GM21737 (cell line): ENCODE data around the gene PLPP7.
"Not testable (repeated sequence)": the region's sequence is repeated elsewhere in the genome, so short reads cannot be mapped to it uniquely, and the experiment has no call there.

ENCODE experiments used
- ATAC-seq: cut with Tn5 transposase; IDR thresholded peaks from one replicate; pipeline ENCODE4 v1.9.1; 2021; ENCODE audit warnings: mild to moderate bottlenecking, moderate library complexity; ENCODE audit not compliant: unreplicated experiment

Gene PLPP7

GRCh38 chr9:131324736-131325679 lies 35.5 kb downstream of the PLPP7 start:
- ATAC-seq: no peak

DNA sequence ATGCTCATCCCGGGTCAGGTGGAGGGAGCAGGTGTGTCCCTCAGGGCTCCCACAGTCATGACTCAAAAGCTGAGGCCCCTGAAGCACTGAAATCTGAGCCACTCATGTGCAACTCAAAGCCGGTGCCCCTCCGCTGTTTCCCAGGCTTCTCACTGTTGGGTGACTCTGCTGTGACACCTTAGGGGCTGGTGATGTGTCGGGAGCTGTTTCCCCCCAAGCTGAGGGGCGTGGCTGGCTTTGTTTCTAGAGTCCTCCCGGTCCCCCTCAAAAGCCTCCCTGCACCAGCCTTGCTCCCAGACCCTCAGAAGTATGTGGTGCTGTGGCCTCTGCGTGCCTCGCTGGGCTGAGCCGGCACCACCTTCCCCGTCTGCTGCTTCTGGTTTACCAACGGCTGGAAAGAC lies 39.7 kb downstream of the PLPP7 start:
- no peak for ATAC-seq

DNA sequence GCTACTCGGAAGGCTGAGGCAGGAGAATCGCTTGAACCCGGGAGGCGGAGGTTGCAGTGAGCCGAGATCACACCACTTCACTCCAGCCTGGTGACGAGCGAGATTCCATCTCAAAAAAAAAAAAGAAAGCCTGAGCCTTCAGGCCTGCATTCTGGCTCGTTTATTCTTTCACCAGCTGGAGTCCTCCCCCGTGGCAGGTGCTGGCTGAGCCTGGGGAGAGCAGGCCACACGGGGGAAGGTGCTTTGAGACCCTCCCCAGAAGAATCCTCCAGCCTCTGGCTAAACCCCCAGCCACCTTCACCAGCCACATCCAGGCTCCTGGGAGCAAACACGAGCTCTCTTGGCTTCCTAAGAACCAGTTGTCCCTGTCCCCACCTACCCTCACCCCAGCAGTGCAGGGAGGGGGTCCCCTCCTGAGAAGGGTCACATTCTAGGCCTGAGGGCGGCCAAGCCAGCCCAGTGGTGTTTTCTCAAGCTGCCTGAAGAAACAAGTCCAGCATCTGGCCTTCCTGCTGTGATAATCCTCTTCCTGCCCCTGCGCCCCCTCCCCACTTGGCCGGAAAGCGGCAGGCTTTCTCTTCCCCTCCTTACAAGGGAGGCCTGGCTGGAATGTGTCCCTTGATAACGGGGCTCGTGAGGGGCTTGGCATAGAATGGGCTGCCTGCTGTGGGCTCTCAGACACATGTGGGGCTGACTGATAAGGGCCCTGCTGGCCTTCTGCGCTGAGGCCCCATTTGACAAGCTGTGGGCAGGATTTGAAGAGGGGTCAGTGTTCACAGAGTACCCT lies 41.5 kb downstream of the PLPP7 start:
- no peak for ATAC-seq

DNA sequence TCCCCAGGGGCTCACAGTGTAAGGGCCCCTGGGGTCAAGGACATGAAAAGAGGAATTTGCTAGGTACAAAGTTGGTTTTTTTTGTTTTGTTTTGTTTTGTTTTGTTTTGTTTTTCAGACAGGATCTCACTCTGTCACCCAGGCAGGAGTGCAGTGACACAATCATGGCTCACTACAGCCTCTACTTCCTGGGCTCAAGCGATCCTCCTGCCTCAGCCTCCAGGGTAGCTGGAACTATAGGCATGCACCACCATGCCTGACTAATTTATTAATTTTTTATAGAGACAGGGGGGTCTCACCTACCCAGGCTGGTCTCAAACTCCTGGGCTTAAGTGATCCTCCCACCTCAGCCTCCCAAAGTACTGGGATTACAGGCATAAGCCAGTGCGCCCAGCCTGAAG lies 42.5 kb downstream of the PLPP7 start:
- ATAC-seq: not testable (repeated sequence)

- ATAC-seq: no peak
Measured at GRCh38 chr9:131333771-131334628, 44.5 kb downstream of the PLPP7 start.

- no peak for ATAC-seq
Measured at GRCh38 chr9:131334629-131335367, 45.3 kb downstream of the PLPP7 start.

GRCh38 chr9:131335368-131335755 lies 45.8 kb downstream of the PLPP7 start:
- ATAC-seq: no peak

GRCh38 chr9:131337131-131337848 lies 47.8 kb downstream of the PLPP7 start:
- no peak for ATAC-seq

DNA sequence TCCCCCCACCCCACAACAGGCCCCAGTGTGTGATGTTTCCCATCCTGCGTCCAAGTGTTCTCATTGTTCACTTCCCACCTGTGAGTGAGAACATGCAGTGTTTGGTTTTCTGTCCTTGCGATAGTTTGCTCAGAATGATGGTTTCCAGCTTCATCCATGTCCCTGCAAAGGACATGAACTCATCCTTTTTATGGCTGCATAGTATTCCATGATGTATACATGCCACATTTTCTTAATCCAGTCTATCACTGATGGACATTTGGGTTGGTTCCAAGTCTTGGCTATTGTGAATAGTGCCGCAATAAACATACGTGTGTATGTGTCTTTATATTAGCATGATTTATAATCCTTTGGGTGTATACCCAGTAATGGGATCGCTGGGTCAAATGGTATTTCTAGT lies 49.7 kb downstream of the PLPP7 start:
- ATAC-seq: not testable (repeated sequence)

GRCh38 chr9:131344931-131345535 lies 55.5 kb downstream of the PLPP7 start:
- not testable (repeated sequence) for ATAC-seq

DNA sequence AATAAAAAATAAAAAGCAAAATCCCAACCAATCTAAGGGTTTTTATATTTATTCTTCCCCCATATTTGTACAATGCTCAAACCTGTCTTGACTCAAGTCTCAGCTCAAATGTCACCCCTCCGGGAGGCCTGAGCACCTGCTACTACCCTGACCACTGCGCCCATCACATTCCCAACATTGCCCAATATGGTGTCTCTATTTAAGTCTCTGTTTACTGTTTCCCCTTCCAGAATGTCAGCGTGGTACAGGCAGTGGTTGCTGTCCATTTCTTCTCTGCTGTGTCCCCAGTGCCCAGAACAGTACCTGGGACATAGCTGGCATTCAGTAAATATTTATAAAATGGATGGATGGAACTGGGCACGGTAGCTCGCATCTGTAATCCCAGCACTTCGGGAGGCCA lies 57.0 kb downstream of the PLPP7 start:
- no peak for ATAC-seq

DNA sequence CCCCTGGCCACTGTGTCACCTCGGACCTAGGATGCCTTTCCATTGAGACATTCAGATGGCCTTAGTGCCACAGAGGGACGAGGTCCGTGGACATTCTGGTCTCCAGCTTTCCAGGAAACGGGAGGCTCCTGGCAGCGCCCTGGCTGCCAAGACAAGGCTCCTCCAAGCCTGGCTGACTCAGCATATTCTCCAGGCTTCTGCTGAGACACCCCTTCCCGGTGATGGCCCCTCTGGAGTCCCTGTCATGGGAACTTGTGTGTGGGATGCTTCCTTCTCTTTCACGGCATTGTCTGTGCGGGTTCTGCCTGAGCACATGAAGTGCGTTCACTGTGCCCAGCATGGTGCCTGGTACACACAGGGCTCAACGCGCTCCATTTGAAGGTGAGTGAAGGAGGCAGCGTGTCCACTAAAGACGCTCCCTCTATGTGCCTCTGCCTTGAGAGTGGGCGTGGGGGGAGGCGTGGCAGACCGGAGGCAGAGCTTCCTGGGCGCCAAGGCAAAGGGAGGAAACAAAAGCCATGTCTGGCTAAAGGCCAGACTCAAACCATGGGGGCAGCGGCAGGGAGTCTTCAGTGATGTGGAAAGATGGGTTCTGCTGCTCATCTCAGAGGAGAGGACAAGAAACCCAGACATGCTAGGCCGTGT lies 58.0 kb downstream of the PLPP7 start:
- no peak for ATAC-seq

GRCh38 chr9:131348631-131349521 lies 59.4 kb downstream of the PLPP7 start:
- ATAC-seq: no peak

- no peak for ATAC-seq
Measured at GRCh38 chr9:131349522-131349880, 60.0 kb downstream of the PLPP7 start.

DNA sequence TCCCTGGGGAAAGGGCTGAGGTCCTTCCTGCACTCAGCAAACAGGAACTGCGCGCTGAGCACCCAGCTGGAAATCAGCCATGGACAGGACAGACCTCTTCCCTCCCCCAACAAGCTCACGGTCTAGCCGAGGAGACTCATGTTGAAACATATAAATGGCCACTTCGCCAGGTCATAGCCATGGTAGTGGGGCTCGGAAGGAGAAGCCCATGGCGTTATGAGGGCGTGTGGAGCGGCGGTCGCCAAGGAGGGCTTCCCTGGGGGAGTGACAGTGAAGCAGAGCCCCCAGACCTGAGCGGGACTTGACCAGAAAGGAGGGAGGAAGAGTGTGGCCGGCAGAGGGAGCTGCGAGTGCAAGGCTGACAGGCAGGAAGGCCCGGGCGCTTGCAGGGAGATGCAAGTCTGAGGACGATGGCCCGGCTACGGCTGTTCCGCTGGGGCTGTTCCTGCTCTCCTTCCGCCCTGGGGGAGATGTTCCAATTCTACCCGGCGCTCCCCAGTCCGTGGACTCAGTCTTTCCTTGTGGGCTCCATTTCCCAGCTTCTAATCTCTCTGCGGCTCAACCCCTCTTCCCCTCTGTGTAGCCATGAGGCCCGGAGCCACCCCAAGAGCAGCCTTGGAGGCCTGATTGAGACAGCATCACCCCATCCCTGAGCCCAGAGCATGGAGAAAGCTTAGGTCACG lies 60.5 kb downstream of the PLPP7 start:
- no peak for ATAC-seq

GRCh38 chr9:131356479-131356878 lies 67.0 kb downstream of the PLPP7 start:
- not testable (repeated sequence) for ATAC-seq

DNA sequence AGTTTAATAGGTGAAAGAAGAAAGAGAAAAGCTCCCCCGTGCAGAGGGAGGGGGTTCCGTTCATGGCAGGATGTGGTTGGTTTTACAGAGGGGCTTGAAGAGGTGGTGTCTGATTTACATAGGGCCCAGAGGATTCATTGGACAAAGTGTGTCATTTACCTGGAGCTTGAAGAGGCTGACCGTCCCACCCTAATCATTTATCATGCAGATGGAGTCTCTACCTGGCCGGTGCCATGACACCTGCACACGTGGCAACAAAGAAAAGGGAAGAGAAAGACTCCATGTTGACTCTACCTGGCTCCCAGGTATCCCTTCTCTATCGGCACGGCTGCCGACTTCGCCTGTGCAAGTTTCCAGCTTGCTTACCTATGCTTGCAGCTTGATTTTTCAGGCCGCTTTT lies 69.0 kb downstream of the PLPP7 start:
- no peak for ATAC-seq
